DMS 273 treated with DMSO at 0.1 percent for 48 hours (cell line): ENCODE measurements around the gene DMRT1.

ENCODE experiments used
- DNase-seq: peaks from one replicate; lab custom pipeline; 2025; lab: John Stamatoyannopoulos, UW

The DMRT1 gene

GRCh38 chr9:971901-972500, 130.5 kb downstream of the DMRT1 start:
- DNase-seq = no peak

- no peak for DNase-seq
Observed at GRCh38 chr9:972501-973294, 131.2 kb downstream of the DMRT1 start.

GRCh38 chr9:973295-973834, 131.9 kb downstream of the DMRT1 start:
- no peak for DNase-seq

GRCh38 chr9:974031-974995, 132.8 kb downstream of the DMRT1 start:
- DNase-seq = no peak

DNA sequence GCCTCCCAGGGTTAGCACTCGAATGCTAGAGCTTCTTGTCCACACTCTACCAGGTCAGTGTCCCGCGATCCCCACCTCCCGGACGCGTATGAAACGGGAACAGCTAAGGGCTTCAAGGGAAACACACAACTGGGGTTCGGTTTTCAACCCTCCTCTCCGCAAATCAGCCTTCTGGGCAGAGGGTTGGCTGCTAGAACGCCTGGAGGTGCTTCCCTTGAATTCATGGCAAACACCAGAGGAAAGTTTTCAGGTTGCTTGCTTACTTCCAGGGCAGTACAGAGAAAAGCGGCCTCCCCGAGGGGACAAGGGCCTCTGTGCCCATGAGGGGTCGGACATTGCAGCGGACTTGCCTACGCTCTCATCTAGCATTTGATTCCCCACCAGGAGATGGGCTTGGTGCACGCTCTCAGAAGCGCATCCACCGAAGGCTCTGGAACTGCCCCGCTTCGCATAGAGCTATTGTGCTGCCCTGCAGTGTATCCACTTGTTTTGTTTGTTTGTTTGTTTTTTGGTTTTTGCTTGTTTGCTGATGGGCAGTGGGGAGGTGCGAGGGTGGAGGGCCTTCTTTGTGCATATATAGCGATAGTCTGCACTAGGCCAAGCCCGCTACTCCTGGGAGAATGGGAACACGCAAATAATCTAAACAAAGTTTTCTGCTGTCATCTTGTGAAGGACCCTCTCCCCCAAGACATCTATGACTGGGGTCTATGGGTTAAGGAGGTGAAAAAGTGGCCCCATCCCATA, 133.7 kb downstream of the DMRT1 start:
- no peak for DNase-seq

DNA sequence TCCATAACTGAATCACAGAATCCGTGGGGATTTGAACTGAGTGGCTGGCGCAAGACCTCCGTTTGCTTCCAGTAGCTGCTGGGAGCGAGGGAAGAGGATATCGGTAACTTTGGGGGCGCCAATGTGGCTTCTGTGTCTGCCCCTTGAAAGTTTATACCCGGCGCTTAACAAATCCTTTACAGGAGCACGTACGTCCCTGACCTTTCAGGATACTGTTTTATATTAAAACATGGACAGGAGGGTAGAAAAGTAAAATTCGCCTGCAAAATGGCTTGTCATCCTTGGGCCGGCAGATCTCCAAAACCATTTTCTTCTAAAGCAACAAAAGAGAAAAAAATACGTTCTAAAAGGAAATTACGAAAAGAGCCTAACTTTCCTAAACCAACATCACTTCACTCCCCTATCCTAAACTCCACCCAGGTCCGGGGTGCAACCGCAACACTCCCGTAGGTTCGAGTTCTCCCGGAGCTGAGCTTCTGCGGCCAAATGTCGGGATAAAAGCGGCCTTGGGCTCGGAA, 134.3 kb downstream of the DMRT1 start:
- DNase-seq = no peak

- DNase-seq = no peak
Observed at GRCh38 chr9:976258-976942, 134.9 kb downstream of the DMRT1 start, which contains the start of gene DMRT3. DMRT3 (plus strand) TSS chr9:976655; CDS start chr9:977002, 347 bp downstream.

- DNase-seq = no peak
Observed at GRCh38 chr9:976943-977837, 135.7 kb downstream of the DMRT1 start.

- DNase-seq = no peak
Observed at GRCh38 chr9:977838-978830, 136.6 kb downstream of the DMRT1 start.

- DNase-seq = no peak
Observed at GRCh38 chr9:979983-980382, 138.5 kb downstream of the DMRT1 start.

DNA sequence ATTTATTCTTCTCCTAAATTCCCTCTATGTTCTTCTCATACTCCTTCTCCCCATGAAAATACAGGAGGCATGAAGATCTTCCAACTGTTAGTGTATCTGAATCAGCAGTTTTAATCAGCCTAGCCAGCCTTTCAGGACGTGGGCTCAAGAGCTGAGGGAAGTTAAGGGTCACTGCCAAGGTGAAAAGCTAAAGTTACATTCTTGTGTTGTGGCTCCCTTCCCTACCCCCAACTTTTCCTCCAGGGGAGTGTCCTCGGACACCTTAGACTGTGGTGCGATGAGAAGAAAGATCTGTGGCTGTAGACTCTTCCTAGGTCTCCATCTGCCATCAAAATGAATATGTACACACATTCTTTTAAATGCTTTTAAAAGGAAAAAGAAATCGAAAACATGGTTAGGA, 139.1 kb downstream of the DMRT1 start:
- DNase-seq = no peak

- DNase-seq = no peak
Observed at GRCh38 chr9:981491-981898, 140.0 kb downstream of the DMRT1 start.

DNA sequence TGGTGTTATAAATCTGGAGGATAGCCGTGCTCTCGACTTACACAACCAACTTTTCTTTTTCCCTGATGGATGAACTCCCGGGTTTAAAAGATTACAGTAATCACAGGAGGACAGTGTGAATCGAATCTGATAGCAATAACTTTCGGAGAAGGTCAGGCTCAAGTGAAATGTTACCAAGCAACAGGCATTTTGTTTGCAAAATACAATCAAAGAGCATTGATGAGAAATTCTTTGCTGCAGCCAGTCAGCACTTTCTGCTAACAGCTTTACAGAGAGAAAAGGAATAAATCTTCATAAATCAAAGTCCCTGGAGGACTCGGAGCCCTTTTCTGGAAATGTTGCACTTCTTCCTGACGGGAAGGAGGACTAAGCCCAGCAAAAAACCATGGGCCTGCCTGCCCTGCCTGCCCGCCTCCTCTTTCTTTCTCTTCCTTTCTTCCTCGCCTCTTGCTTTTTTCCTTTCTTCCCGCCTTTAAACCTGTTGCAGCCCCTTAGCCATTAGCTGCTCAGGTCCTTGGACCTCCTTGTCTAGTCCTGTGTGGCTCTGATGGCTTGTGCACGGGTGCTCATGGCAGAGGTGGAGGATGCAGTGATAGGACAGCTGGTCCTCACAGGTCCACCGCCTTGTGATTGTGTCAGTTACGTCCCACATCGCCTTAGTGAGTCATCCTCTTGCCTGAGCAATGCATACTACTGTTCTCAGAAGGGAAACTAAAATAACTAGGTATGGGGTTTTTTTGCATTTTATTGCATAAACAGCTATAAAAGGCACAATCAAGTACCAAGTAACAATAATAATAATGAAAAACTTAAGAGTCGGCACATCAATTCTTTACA, 141.1 kb downstream of the DMRT1 start:
- no peak for DNase-seq

GRCh38 chr9:994005-994404, 152.5 kb downstream of the DMRT1 start:
- no peak for DNase-seq

DNA sequence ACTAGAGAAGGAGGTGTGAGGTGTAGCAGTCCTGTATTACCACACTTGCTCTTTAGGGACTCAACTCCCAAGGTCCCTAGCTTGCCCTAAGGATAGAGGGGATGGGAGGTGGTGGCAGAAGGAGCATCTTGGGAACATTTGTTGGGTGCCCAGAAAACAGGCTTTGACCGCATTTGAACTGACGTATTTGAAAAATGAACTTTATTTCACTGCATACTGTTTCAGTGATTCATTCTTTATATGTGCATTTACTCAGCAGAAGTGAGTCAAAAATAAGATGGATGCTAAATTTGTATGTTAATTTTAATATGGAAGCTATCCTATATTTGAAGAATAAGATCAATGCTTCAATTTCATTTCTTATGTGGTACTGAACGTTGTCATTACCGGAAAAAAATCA, 153.7 kb downstream of the DMRT1 start:
- no peak for DNase-seq

DNA sequence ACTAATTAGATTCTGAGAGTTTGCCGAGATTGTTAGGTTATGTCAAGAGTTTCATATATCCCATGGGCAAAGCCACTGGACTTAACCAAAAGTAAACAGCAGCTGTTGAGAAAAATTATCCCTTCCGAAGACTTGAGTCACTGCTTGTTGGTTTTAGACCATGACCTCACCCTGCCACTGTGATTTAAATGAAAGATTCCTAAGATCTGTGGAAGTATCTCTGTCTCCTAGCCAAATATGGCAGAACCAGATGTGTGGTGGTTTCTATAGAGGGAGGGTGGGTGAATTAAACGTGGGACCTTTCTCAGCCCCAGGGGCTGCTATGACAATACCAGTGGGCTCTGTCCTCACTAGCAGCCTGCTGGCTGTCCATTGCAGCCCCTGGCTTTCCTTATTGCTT, 154.3 kb downstream of the DMRT1 start:
- no peak for DNase-seq
